SK-N-MC (cell line): Measurements from ENCODE around the gene INSR.
"Not testable (repeated sequence)": the region's sequence is repeated elsewhere in the genome, so short reads cannot be mapped to it uniquely, and the experiment has no call there.

Experiments
- EZH2 ChIP-seq: fragments of 200-600 bp; sonication (generic); IDR thresholded peaks from one replicate; pipeline ENCODE4 v1.6.1; 2017; ENCODE audit warnings: antibody characterized with exemption
- FOXP2 ChIP-seq: optimal IDR thresholded peaks from 2 replicates; pipeline ENCODE3; 2011; ENCODE audit warnings: mild to moderate bottlenecking, moderate library complexity; ENCODE audit not compliant: insufficient read depth; ENCODE audit errors: extremely low read length, control extremely low read depth
- POLR2AphosphoS5 ChIP-seq: IDR thresholded peaks from 2 replicates; pipeline ENCODE4 v1.6.1; 2012; ENCODE audit warnings: mild to moderate bottlenecking, low read depth, low read length, borderline replicate concordance

GRCh38 chr19:7147119-7147675, 147.0 kb downstream of the INSR start:
- TF ChIP-seq POLR2AphosphoS5, EZH2, FOXP2: not testable (repeated sequence)
